Small intestine (tissue), 7 donors: ENCODE data around the gene B4GAT1. TPM values are rescaled to one million over a fixed set of nuclear protein-coding genes. Genes with fewer than 3 reads are reported as not detected.
"Not testable (repeated sequence)": the region's sequence is repeated elsewhere in the genome, so short reads cannot be mapped to it uniquely, and the experiment has no call there.

Source experiments
- DNase-seq, 2 donors: peaks; one replicate each; pipeline versions ENCODE4 v3.0.0 to v3.0.0-alpha.2; 2013
- FAIRE-seq: peaks from 2 replicates; lab custom pipeline; 2012; peaks lifted over from hg19 to GRCh38; lab: Jason Lieb, UNC
- H3K27ac ChIP-seq, 3 donors: one replicate each; pipeline ENCODE4 v1.5.1; 2013; ENCODE audit warnings: low read length in 2 of 3, mild to moderate bottlenecking in 2 of 3, control low read depth in 1 of 3, inconsistent platforms in 1 of 3, low read depth in 1 of 3, moderate library complexity in 1 of 3
- H3K27me3 ChIP-seq, 3 donors: one replicate each; pipeline ENCODE4 v1.6.1; 2013; ENCODE audit warnings: low read length in 3 of 3, inconsistent platforms in 1 of 3; ENCODE audit not compliant: control insufficient read depth in 3 of 3, insufficient read depth in 3 of 3
- H3K36me3 ChIP-seq, 3 donors: one replicate each; pipeline ENCODE4 v1.6.1; 2013; ENCODE audit warnings: low read length in 3 of 3, inconsistent platforms in 1 of 3, low read depth in 1 of 3, mild to moderate bottlenecking in 1 of 3, moderate library complexity in 1 of 3; ENCODE audit not compliant: control insufficient read depth in 3 of 3, insufficient read depth in 2 of 3
- H3K4me1 ChIP-seq, 3 donors: one replicate each; pipeline ENCODE4 v1.6.1; 2013; ENCODE audit warnings: low read length in 2 of 3, inconsistent platforms in 1 of 3, low read depth in 1 of 3, mild to moderate bottlenecking in 1 of 3, moderate library complexity in 1 of 3; ENCODE audit not compliant: control insufficient read depth in 3 of 3, insufficient read depth in 2 of 3
- H3K4me3 ChIP-seq, 3 donors: one replicate each; pipeline ENCODE4 v1.5.1; 2013; ENCODE audit warnings: low read length in 3 of 3, control low read depth in 1 of 3, inconsistent platforms in 1 of 3, low read depth in 1 of 3, mild to moderate bottlenecking in 1 of 3, moderate library complexity in 1 of 3
- H3K9me3 ChIP-seq, 2 donors: one replicate each; pipeline ENCODE4 v1.6.1; 2013; ENCODE audit warnings: low read depth in 1 of 2, low read length in 1 of 2; ENCODE audit not compliant: control insufficient read depth in 2 of 2, insufficient read depth in 1 of 2
- WGBS, 3 donors: extraction: QIAGEN DNeasy Blood & Tissue Kit; methylation state at CpG; one replicate each; pipeline ENCODE4 v1.1.7; 2013; 5-methylcytosine and 5-hydroxymethylcytosine counted together
- polyA plus RNA-seq, 4 donors: library from polyadenylated mRNA; stranded (reverse) in 3 of 4; unstranded in 1 of 4; fragments of 200-250 nt in 3 of 4; fragments of 120-200 nt in 1 of 4; gene quantifications; one replicate each; pipeline versions ENCODE4 v1.2.1 to v1.2.3, GENCODE V29; 2013
- donor health status: healthy with polysubstance abuse.
- donor health status: control.
- donor health status: control.
- donor health status: Bipolar disorder and iron deficiency.
- donor health status: healthy.

Gene B4GAT1
- polyA plus RNA-seq, 4 donors: 12.2 to 28.0 (median 20.8) TPM

- not testable (repeated sequence) for H3K27me3 ChIP-seq, H3K9me3 ChIP-seq, FAIRE-seq, H3K4me3 ChIP-seq, DNase-seq, H3K27ac ChIP-seq, H3K36me3 ChIP-seq
- 64 to 79% (median 76%) methylated on average over 8 to 9 of the region's 9 CpGs for WGBS, 3 donors
- peaks cover 0 to 17% (median 0%) of the 10 kb centered on the region in 3 donors for H3K4me1 ChIP-seq
Measured at GRCh38 chr11:66373690-66374287, 26.4 kb upstream of the B4GAT1 start.

- Histone ChIP-seq H3K9me3 (no peaks in the 10 kb centered on the region), H3K36me3 (peaks cover 0 to 14% (median 0%) of the 10 kb centered on the region in 3 donors), H3K27me3 (peaks cover 0 to 8% (median 0%) of the 10 kb centered on the region in 3 donors), H3K27ac (no peak overlapping the region), H3K4me3 (no peak overlapping the region), H3K4me1 (peaks cover 0 to 17% (median 0%) of the 10 kb centered on the region in 3 donors)
- DNase-seq: no peak
- 48 to 67% (median 49%) methylated on average over 5 of the region's 5 CpGs for WGBS, 3 donors
- no peak for FAIRE-seq
Measured at GRCh38 chr11:66373265-66373664, 25.8 kb upstream of the B4GAT1 start.

GRCh38 chr11:66371627-66372415, 24.4 kb upstream of the B4GAT1 start, which contains the start of gene SLC29A2:
TSS of gene SLC29A2 (minus strand) at chr11:66371760. CDS start at chr11:66371591, 169 bp downstream.
- WGBS, 3 donors: 0 to 1% (median 1%) methylated on average over 41 to 72 of the region's 72 CpGs
- H3K27ac ChIP-seq: peak within 1 kb of the TSS; percentile 63 to 92 (median 90)
- H3K36me3 ChIP-seq: peaks cover 0 to 29% (median 0%) of the 10 kb centered on the region in 3 donors
- peak within 1 kb of the TSS; percentile 67 to 70 (median 69) for H3K4me3 ChIP-seq
- FAIRE-seq (no peak), DNase-seq (peak; percentile 77 to 89)
- H3K9me3 ChIP-seq: no peaks in the 10 kb centered on the region
- H3K27me3 ChIP-seq: peaks cover 0 to 8% (median 0%) of the 10 kb centered on the region in 3 donors
- H3K4me1 ChIP-seq: peaks cover 0 to 17% (median 0%) of the 10 kb centered on the region in 3 donors

DNA sequence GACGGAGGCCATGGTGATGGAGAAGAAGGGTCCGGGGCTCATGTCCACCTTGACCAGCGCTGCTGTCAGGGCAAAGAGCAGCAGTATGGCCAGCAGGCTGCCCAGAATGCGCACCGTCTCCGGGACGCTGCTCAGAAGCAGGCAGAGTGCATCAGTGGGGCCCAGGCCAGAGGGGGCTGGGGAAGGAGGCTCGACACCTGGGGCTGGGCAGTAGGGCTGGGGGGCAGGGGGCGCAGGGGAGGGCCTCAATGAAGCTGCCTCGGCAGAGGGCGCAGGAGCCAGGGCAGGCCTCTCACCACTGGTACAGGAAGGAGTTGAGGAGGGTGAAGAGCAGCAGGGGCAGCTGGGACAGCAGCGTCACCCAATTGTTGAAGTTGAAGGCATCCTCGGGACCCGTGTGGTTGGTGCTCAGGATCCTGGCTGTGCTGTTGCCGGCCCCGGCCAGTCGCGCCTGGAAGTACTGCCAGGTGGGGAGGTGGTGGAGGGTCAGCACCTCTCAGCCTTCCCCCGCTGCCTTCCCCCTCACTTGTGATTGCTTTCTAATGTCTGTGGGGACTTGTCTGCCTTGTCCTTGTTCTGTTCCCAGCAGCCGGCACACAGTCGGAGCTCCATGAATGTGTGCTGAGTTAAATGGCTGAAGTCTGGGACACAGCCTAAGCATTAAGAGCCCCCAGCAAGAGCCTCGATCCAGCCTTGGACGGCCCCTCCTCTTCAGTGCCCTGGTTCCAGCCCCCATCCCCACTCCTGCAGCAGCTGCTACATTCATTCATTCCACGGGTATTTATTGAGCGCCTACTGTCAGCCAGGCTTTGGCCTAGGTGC, 21.9 kb upstream of the B4GAT1 start:
- Histone ChIP-seq H3K4me1 (peaks cover 0 to 17% (median 0%) of the 10 kb centered on the region in 3 donors), H3K36me3 (peaks cover 0 to 50% (median 0%) of the 10 kb centered on the region in 3 donors), H3K27ac (no peak overlapping the region), H3K9me3 (no peaks in the 10 kb centered on the region), H3K4me3 (no peak overlapping the region), H3K27me3 (peaks cover 0 to 8% (median 0%) of the 10 kb centered on the region in 3 donors)
- no peak for DNase-seq
- WGBS, 3 donors: 81 to 91% (median 86%) methylated on average over 24 to 25 of the region's 25 CpGs
- FAIRE-seq: no peak

- no peak overlapping the region for H3K27ac ChIP-seq
- peaks cover 0 to 58% (median 0%) of the 10 kb centered on the region in 3 donors for H3K36me3 ChIP-seq
- DNase-seq: no peak
- H3K4me1 ChIP-seq: peaks cover 0 to 17% (median 0%) of the 10 kb centered on the region in 3 donors
- H3K4me3 ChIP-seq: no peak overlapping the region
- WGBS, 3 donors: 84 to 91% (median 84%) methylated on average over 6 of the region's 6 CpGs
- peaks cover 0 to 8% (median 0%) of the 10 kb centered on the region in 3 donors for H3K27me3 ChIP-seq
- no peak for FAIRE-seq
- no peaks in the 10 kb centered on the region for H3K9me3 ChIP-seq
Measured at GRCh38 chr11:66368484-66368883, 21.1 kb upstream of the B4GAT1 start.

GRCh38 chr11:66367561-66368312, 20.3 kb upstream of the B4GAT1 start:
- H3K27ac ChIP-seq: no peak overlapping the region
- H3K4me1 ChIP-seq: peaks cover 0 to 15% (median 0%) of the 10 kb centered on the region in 3 donors
- no peak overlapping the region for H3K4me3 ChIP-seq
- peaks cover 0 to 66% (median 0%) of the 10 kb centered on the region in 3 donors for H3K36me3 ChIP-seq
- FAIRE-seq (no peak), DNase-seq (no peak)
- 83 to 88% (median 87%) methylated on average over 12 to 15 of the region's 15 CpGs for WGBS, 3 donors
- H3K27me3 ChIP-seq: peaks cover 0 to 8% (median 0%) of the 10 kb centered on the region in 3 donors
- no peaks in the 10 kb centered on the region for H3K9me3 ChIP-seq

- Histone ChIP-seq H3K27ac (no peak overlapping the region), H3K9me3 (no peaks in the 10 kb centered on the region), H3K4me3 (no peak overlapping the region), H3K36me3 (peaks cover 0 to 74% (median 3%) of the 10 kb centered on the region in 3 donors), H3K27me3 (peaks cover 0 to 3% (median 0%) of the 10 kb centered on the region in 3 donors), H3K4me1 (peaks cover 0 to 9% (median 0%) of the 10 kb centered on the region in 3 donors)
- WGBS, 3 donors: 90 to 94% (median 93%) methylated on average over 8 of the region's 8 CpGs
- DNase-seq: no peak
- no peak for FAIRE-seq
Measured at GRCh38 chr11:66366844-66367477, 19.5 kb upstream of the B4GAT1 start.
